Liver (tissue), 3 donors: ENCODE data around the gene IBA57.

Source experiments
- ATF3 ChIP-seq: IDR thresholded peaks from 2 replicates; pipeline ENCODE4 v1.6.1; 2016; ENCODE audit warnings: antibody characterized with exemption
- CTCF ChIP-seq: fragments of 150-350 bp; IDR thresholded peaks from 2 replicates; pipeline ENCODE4 v1.5.1; 2017; ENCODE audit warnings: improper control_type of control experiment, low read depth, low read length; ENCODE audit not compliant: missing input control
- HNF4A ChIP-seq, 2 donors: conservative IDR thresholded peaks; 2 replicates each; pipeline ENCODE4 v1.6.1; 2016; ENCODE audit warnings: antibody characterized with exemption in 2 of 2, mild to moderate bottlenecking in 2 of 2
- MAX ChIP-seq: IDR thresholded peaks from 2 replicates; pipeline ENCODE4 v1.6.1; 2016; ENCODE audit warnings: antibody characterized with exemption
- RAD21 ChIP-seq, 2 donors: IDR thresholded peaks; 2 replicates each; pipeline ENCODE4 v1.6.1; 2016; ENCODE audit warnings: antibody characterized with exemption in 2 of 2, mild to moderate bottlenecking in 2 of 2
- REST ChIP-seq: IDR thresholded peaks from 2 replicates; pipeline ENCODE4 v1.6.1; 2016; ENCODE audit warnings: antibody characterized with exemption, mild to moderate bottlenecking
- SP1 ChIP-seq: IDR thresholded peaks from 2 replicates; pipeline ENCODE4 v1.6.1; 2018; ENCODE audit warnings: antibody characterized with exemption, mild to moderate bottlenecking
- TAF1 ChIP-seq: conservative IDR thresholded peaks from 2 replicates; pipeline ENCODE4 v1.6.1; 2016; ENCODE audit warnings: antibody characterized with exemption, mild to moderate bottlenecking
- ZBTB33 ChIP-seq: IDR thresholded peaks from 2 replicates; pipeline ENCODE4 v1.6.1; 2016; ENCODE audit warnings: antibody characterized with exemption
- donor health status: healthy.
- donor health status: healthy.

GRCh38 chr1:228211531-228212414, 46.2 kb downstream of the IBA57 start:
- TF ChIP-seq CTCF (no peak), SP1 (no peak), RAD21 (IDR thresholded peaks at IDR 0.05) (no peak), ATF3 (no peak), ZBTB33 (no peak), MAX (no peak), REST (no peak), HNF4A (conservative IDR thresholded peaks at IDR 0.05) (no peak), TAF1 (no peak)
